Left colon (tissue), 2 donors: Measurements from ENCODE around the gene SNX22. TPM values are rescaled to one million over a fixed set of nuclear protein-coding genes. Genes with fewer than 3 reads are reported as not detected.

Source experiments
- ATAC-seq: fragments of 200-7000 bp; cut with Tn5 transposase; one replicate; pipeline ENCODE4 v1.9.1; 2020; ENCODE audit warnings: mild to moderate bottlenecking, moderate library complexity
- DNase-seq, 2 donors: peaks; one replicate each; pipeline ENCODE4 v3.0.0-alpha.2; 2020
- intact Hi-C, 2 donors: fragments of 100-400 bp; cut with DNase I in 1 of 2; cut with micrococcal nuclease in 1 of 2; formaldehyde crosslinking; loops; one replicate each; pipeline versions ENCODE4 v1.11.2 to v1.14.0; 2022; cut with DNase I, micrococcal nuclease
- total RNA-seq, 2 donors: library from RNA; stranded (reverse); fragmentation: NEBNext Ultra II Directional; extraction: Animal tissue kit (Norgen Biotek cat#: 25700); gene quantifications; one replicate each; pipeline ENCODE4 v1.2.1, GENCODE V29; 2021
- donor health status: DM: no; HTN: no; CAD: no.
- donor health status: DM: yes; HTN: yes; CAD: no.

SNX22 gene
- total RNA-seq, 2 donors from 2014 or later = 0.34 to 0.73 TPM

- intact Hi-C loops = no loop called here
- ATAC-seq (peak; percentile 0), DNase-seq (peak in 1 of 2 donors; percentile 42)
Observed at GRCh38 chr15:64152507-64153387, 1.2 kb downstream of the SNX22 start.

- intact Hi-C loops = no loop called here
- ATAC-seq = peak; percentile 82
Observed at GRCh38 chr15:64153480-64154367, 2.2 kb downstream of the SNX22 start.

GRCh38 chr15:64155802-64156651, 4.5 kb downstream of the SNX22 start:
- DNase-seq (no peak), ATAC-seq (no peak)
- intact Hi-C loops = no loop called here

More at GRCh38 chr15:64153480-64154367, 2.2 kb downstream of the SNX22 start:
- peak; percentile 84 to 93 for DNase-seq

GRCh38 chr15:64156652-64157331, 5.3 kb downstream of the SNX22 start:
- intact Hi-C loops = no loop called here
- DNase-seq = no peak
- no peak for ATAC-seq

- intact Hi-C loops = no loop called here
- ATAC-seq = no peak
- no peak for DNase-seq
Observed at GRCh38 chr15:64157599-64158125, 6.1 kb downstream of the SNX22 start.

GRCh38 chr15:64158363-64159134, 7.0 kb downstream of the SNX22 start:
- DNase-seq (no peak), ATAC-seq (no peak)
- intact Hi-C loops = no loop called here

- no peak for ATAC-seq
- intact Hi-C loops = no loop called here
- no peak for DNase-seq
Observed at GRCh38 chr15:64161688-64162477, 10.4 kb downstream of the SNX22 start.

GRCh38 chr15:64162478-64162868, 10.9 kb downstream of the SNX22 start:
- intact Hi-C loops = no loop called here
- ATAC-seq (peak; percentile 52), DNase-seq (no peak)

- intact Hi-C loops = no loop called here
- peak; percentile 98 for DNase-seq
- ATAC-seq = peak; percentile 93
Observed at GRCh38 chr15:64162869-64163658, 11.5 kb downstream of the SNX22 start, which contains the start of gene PPIB. PPIB (minus strand) TSS chr15:64163022; CDS start chr15:64162986, 36 bp downstream.

GRCh38 chr15:64163659-64164362, 12.3 kb downstream of the SNX22 start:
- intact Hi-C loops = no loop called here
- peak; percentile 0 for ATAC-seq
- DNase-seq = peak in 1 of 2 donors; percentile 48

- intact Hi-C loops = no loop called here
Observed at GRCh38 chr15:64164436-64164835, 12.9 kb downstream of the SNX22 start.

GRCh38 chr15:64166102-64166890, 14.8 kb downstream of the SNX22 start:
- DNase-seq (no peak), ATAC-seq (no peak)
- intact Hi-C loops = no loop called here

More at GRCh38 chr15:64164436-64164835, 12.9 kb downstream of the SNX22 start:
- no peak for ATAC-seq
- no peak for DNase-seq

GRCh38 chr15:64180235-64180824, 28.8 kb downstream of the SNX22 start:
- ATAC-seq (no peak), DNase-seq (no peak)
- intact Hi-C loops = no loop called here

GRCh38 chr15:64182859-64183370, 31.4 kb downstream of the SNX22 start:
- intact Hi-C loops = no loop called here
- DNase-seq (no peak), ATAC-seq (peak; percentile 88)
